Iris pigment epithelial cell (primary cell): ENCODE results near the gene ZNF511.

Experiments used
- DNase-seq: peaks from one replicate; pipeline ENCODE4 v3.0.0-alpha.2; 2011; ENCODE audit warnings: low read depth

ZNF511 gene

DNA sequence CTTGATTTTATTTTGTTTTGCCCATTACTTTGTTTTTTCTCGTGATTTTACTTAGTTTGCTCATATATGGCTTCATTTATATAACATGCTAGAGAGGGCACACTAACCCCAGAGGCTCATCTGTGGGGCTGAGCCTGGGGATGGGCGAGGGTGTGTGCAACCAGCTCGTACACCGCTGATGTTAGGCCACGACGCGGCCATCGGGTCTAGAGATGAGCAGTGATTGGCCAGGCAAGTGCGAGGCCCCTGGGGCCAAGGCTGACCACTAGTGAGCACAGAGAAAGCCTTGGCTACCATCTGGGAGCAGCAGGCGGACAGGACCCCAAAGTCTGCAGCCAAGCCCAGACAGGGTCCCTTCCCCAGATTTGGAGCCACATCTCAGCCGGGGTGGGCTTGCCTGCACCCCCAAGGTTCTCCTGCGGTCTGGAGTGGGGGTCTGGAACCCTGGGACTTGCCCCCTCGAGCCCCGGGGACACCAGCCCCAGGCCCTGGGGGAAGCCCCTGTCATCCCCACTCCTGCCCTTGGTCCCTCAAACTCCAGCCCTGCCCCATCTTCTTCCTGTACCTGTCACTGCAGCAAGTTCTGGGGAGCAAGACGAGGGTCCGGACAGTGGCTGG, 45.4 kb downstream of the ZNF511 start:
- no peak for DNase-seq

DNA sequence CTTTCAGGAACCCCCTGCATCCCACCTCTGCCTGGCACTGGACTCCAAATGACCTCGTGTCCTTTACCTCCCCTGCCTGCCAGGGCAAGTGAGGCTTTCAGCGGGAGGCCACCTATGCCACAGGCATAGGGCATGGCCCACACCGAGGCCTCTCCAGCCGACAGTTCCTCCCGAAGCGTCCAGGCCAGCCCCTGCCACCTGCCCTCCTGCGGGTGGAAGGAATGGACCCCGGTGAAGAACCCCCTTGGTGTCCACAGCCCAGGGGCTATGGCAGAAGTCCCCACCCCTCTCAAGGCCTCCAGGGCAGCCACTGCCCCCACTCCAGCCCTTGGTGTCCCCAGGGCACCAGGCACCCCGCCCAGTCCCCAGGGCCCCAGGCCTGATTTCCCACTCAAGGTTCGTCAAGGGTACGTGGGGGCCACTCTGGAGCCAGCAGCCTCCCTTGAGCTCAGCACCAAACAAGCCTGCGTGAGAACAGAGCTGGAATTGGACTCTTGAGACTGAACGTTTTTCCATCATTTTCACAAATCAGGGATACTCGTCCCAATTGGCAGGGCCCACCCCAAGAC, 46.0 kb downstream of the ZNF511 start:
- DNase-seq, result no peak

DNA sequence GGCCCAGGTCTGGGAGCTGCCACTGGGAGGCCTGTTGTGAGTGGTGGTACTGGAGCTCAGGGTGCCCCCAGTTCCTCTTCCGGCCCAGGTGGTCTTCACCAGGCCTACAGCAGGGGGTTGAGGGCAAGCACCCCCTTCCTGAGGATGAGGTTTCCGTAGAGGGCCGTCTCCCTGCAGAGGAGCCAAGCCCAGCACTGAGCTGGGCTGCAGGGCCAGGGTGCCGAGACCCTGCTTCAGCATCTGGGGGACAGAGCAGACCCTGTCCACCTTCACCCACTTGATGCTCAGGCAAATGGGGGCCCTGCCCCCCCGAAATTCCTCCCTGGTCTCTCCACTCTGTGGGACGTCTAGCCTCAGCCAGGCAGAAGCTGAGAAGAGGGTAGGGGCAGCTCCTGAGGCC, 46.6 kb downstream of the ZNF511 start:
- no peak for DNase-seq

DNA sequence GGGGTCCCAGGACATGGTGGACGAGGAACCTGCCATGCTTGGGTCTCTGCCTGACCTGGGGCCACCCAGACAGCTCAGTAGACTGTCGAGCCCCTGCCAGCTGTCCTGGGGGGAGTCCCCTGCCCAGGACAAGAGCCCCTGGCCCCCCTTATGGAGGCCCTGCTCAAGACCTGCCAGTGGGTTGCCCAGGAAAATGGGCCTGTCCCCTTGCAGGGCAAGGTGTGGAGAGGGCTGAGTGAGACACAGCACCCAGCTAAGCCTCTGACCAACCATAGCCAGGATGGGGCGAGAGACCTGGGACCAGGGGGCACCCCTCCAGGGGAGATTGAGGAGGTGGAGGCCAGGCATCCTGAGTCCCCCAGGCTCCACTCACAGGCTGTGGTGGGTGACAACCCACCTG, 47.3 kb downstream of the ZNF511 start:
- no peak for DNase-seq

DNA sequence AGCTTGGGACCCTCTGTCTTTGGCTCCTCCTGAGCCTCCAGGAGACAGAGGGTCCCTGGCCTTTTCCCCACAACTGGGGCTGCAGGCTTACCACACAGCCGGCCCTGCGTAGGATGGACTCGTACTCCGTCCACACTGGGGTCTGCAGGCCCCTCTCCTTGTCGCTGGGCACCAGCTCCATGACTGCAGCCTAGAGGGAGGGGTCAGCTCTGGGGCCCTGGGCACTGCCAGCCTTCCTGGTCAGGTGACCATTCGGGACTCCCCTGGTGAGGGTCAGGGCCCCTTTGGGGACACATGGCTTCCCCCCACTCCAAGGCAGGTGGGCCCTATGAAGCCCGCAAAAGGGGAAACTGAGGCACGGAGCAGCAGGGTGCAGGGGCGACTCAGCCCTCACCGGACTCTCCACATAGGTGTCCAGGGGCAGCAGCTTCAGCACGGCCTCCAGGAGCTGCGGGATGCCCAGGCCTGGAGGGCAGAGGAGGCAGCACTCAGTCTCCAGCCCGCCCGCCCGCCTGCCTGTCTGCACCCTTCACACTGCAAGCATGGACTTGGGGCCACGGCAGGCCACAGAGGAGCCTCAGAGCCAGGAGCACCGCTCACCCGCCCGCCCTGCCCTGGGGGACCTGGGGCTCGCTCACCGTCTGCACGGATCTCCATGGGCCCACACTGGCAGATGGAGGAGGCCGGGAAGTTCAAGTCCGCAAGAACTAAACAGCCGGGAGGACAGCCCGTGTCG, 48.0 kb downstream of the ZNF511 start:
- no peak for DNase-seq

DNA sequence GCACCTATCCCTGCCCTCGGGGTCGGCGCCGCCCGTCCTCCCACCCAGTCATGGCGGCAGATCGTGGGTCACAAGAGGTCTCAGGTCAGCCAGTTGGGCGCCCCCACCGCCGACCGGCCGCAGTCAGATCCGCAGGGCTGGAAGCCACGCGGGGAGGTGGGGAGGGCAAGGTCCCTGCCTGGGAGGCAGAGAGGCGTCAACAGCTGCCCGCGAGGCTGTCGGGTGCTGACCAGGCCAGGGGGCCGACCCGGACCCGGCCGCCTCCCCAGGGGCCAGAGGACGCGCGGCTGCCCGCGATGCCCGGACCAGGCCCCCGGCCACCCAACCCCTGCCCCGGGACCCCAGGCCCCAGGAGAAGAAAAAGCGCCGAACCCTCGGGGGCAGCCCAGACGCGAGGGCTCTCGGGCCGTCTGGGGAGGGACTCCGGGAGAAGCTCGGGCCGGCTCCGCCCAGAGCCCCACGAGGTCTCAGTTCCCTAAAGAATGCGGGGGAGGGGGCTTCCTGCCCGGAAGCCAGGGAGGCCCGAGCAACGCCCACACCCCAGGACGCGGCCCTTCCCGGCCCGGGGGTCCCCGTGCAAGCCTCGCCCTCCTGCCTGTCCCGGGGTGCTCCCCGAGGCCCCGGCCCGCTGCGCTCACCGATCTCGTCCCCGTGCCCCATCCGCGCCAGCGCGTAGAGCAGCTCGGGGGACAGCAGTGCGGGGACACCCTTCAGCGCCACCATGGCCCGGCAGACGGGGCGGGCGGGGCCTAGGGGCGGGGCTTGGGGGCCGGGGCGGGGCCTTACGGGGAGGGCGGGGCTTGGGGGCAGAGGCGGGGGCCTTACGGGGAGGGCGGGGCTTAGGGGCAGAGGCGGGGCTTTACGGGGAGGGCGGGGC, 48.8 kb downstream of the ZNF511 start, which contains the start of gene FUOM:
Gene FUOM (minus strand): TSS at position 735 of the 877 bp plus-strand sequence. CDS start 12 bp downstream, at position 723.
- DNase-seq, result peak; percentile 41

DNA sequence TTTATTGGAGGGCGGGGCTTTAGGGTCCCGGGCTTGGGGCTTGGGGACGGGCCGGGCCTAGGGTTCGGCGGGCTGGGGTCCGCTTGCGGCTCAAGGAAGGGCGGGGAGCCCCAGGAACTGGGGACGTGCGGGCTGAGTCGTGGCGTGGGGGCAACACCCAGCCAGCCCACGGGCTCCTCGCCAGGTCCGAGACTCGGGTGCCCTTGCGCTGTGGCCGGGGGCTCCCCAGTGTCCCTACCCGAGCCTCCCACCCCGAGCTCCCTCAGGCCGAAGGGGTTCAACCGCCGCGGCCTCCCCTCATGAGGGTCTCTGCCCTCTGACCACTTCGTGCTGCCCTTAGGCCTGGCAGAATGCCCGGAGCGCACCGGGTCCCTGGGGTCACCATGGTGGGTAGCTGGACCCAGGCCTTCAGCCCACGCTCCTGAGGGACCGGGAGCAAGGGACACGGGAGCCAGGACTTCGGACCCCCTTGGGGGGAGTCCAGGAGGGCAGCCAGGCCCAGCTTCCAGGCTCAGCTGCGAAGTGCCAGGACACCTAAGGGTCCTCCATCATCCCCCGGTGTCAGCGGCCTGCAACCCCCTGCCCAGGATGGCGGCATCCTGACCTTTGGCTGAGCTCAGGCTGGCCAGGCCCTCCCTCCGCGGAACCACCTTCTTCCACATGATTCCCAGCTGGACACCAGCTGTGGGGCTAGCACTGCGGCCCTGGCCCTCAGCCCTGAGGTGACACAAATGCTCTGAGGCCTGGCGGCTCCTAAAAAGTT, 49.6 kb downstream of the ZNF511 start:
- no peak for DNase-seq

DNA sequence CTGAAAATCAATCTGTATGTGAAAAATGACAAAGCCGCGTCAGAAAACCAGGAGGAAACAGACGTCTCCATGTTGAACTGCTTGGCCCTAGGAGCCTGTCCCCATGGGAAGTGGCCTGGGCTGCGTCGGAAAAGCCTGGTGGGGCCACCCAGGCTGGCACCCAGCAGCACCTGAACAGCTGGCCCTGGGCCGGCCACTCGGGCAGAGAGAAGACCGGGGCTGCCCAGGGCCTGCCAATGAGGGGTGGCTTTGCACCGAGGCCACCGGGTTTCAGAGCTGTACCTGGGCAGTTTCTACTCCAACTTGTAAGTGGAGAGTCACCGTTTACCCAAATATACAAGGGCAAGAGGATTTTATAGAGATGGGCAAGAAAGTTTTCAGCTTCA, 50.2 kb downstream of the ZNF511 start:
- DNase-seq, result no peak

DNA sequence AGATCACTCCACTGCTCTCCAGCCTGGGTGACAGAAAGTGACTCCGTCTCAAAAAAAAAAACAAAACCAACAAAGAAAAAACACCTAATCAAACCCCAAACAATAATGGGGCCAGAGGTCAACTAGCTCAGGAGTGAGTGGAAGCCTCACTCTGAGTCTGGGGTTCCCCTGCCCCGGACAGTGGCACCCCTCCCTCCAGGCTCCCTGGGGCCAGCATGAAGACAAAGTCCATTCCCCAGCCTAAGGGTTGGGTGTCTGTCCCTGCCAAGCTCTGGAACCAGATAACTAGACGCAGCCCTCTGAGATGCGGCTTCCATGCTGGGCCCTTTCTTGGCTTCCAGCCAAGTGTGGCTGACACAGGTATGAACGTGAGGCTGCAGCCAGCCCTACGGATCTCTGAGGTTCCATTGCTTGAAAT, 50.8 kb downstream of the ZNF511 start:
- DNase-seq, result no peak

DNA sequence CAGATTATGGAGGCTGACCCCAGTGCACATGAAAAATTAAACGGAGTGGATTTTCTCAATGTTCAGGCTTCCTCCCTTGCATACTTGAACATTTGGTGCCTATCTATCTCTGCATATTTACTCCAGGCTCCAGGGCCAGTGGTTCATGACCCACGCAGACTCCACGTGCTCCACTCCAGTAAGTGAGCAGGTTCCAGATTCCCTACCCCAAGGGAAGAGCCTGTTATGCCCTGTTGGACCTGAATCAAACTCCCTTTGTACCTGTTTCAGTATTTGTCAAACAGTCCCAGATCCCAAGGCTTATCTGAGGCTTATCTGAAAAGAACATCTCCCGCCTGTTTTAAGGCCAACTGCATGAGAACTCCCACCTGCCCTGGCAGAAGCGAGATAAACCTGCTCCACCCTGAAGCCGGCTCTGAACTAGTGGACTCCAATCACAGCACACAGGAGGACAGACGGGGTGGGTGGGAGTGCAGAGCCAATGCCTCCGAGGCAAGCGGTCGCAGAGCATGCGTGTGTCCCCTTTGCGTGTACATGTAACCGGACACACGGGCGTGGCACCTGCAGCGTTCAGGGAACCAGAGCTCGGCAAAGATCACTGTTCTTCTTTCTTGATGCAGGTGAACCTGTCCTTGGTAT, 51.4 kb downstream of the ZNF511 start:
- DNase-seq, result no peak

DNA sequence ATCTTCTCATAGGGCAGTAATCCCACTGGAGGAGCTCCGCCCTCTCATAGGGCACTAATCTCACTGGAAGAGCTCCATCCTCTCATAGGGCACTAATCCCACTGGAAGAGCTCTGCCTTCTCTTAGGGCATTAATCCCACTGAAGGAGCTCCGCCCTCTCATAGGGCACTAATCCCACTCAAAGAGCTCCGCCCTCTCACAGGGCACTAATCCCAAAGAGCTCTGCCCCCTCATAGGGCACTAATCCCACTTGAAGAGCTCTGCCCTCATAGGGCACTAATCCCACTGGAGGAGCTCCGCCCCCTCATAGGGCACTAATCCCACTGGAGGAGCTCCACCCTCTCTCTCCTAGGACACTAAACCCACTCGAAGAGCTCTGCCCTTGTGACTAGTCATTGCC, 52.5 kb downstream of the ZNF511 start:
- DNase-seq, result no peak

DNA sequence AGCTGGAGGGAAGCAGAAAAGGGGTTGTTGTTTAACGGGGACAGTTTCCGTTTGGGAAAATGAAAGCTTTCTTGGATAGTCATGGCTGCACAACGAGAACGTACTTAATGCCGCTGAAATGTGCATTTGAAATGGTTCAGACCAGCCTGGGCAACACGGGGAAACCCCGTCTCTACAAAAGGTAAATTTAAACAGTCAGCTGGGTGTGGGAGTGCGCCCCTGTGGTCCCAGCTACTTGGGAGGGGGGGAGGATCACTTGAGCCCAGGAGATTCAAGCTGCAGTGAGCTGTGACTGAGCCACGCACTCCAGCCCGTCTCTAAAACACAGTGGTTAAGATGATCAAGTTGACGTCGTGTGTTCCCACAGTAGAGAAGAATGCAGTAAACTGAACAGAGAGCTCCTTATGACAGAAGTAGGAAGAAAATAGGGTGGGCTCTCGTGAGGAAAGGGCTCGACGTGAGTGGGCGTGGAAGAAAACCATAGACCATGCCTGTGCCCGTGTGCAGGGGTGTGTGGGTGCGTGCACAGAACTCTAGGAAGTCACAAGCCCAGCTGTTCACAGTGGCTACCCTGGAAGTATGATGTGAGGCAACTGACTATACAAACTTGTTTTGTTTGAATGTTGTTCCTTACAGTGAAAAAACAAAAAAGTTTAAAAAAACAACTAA, 53.2 kb downstream of the ZNF511 start:
- no peak for DNase-seq
